SK-N-SH (cell line): ENCODE results near the gene SCN9A. TPM values are rescaled to one million over a fixed set of nuclear protein-coding genes. Genes with fewer than 3 reads are reported as not detected.

Experiments used
- CTCF ChIA-PET: fragments of 300-600, 350-600 bp; formaldehyde crosslinking; extraction: SDS; loops from one replicate; lab custom pipeline; 2021; lab: Yijun Ruan, JAX
- POLR2A ChIA-PET: fragments of 350-600 bp; sonication (Branson Sonifier 250); formaldehyde crosslinking; extraction: SDS; loops from one replicate; lab custom pipeline; 2020; ENCODE audit warnings: antibody characterized with exemption, inconsistent platforms; lab: Yijun Ruan, JAX
- DNase-seq: peaks from one replicate; pipeline ENCODE4 v3.0.0; 2012
- H2AFZ ChIP-seq: fragments of 200-600 bp; sonication (generic); 2 replicates; pipeline ENCODE4 v1.8.1; 2016; ENCODE audit warnings: antibody characterized with exemption, mild to moderate bottlenecking, low read depth
- H3F3A ChIP-seq: fragments of 200-600 bp; sonication (generic); replicated peaks from 2 replicates; pipeline ENCODE3; 2016; ENCODE audit warnings: antibody characterized with exemption, mild to moderate bottlenecking; ENCODE audit not compliant: insufficient read depth
- H3K27ac ChIP-seq, 2 experiments: fragments of 200-500 bp in 1 of 2; fragments of 200-600 bp in 1 of 2; sonication (Bioruptor generic) in 1 of 2; sonication (generic), shearing (Covaris generic) in 1 of 2; 2 replicates each; pipeline versions ENCODE4 v1.5.1 to v1.6.1; 2014 to 2016; ENCODE audit warnings: low read depth in 2 of 2, inconsistent platforms in 1 of 2, low read length in 1 of 2, mild to moderate bottlenecking in 1 of 2, mixed read lengths in 1 of 2
- H3K27me3 ChIP-seq: fragments of 200-600 bp; sonication (generic), shearing (Covaris generic); 2 replicates; pipeline ENCODE4 v1.6.1; 2016; ENCODE audit warnings: mixed run types; ENCODE audit not compliant: insufficient read depth
- H3K36me3 ChIP-seq, 2 experiments: fragments of 200-500 bp in 1 of 2; fragments of 200-600 bp in 1 of 2; sonication (Bioruptor generic) in 1 of 2; sonication (generic) in 1 of 2; replicated peaks in 1 of 2; 2 replicates each; pipeline versions ENCODE3 to v1.5.1; 2014 to 2016; ENCODE audit warnings: low read length in 1 of 2, mild to moderate bottlenecking in 1 of 2; ENCODE audit not compliant: insufficient read depth in 2 of 2, control insufficient read depth in 1 of 2
- H3K4me1 ChIP-seq, 2 experiments: fragments of 200-500 bp in 1 of 2; fragments of 200-600 bp in 1 of 2; sonication (Bioruptor generic) in 1 of 2; sonication (generic), shearing (Covaris generic) in 1 of 2; 2 replicates each; pipeline versions ENCODE4 v1.5.1 to v1.6.1; 2014 to 2016; ENCODE audit warnings: low read depth in 1 of 2, low read length in 1 of 2, mixed run types in 1 of 2; ENCODE audit not compliant: insufficient read depth in 2 of 2, control insufficient read depth in 1 of 2
- H3K4me2 ChIP-seq: fragments of 200-600 bp; sonication (generic), shearing (Covaris generic); 2 replicates; pipeline ENCODE4 v1.6.1; 2017; ENCODE audit warnings: mixed run types
- H3K4me3 ChIP-seq, 2 experiments: fragments of 200-500 bp in 1 of 2; fragments of 200-600 bp in 1 of 2; sonication (Bioruptor generic) in 1 of 2; sonication (generic), shearing (Covaris generic) in 1 of 2; 2 replicates each; pipeline versions ENCODE4 v1.5.1 to v1.8.1; 2014 to 2016; ENCODE audit warnings: low read depth in 2 of 2, inconsistent platforms in 1 of 2, low read length in 1 of 2, mild to moderate bottlenecking in 1 of 2, mixed read lengths in 1 of 2, moderate library complexity in 1 of 2
- H3K79me2 ChIP-seq: fragments of 200-600 bp; sonication (generic); 2 replicates; pipeline ENCODE4 v1.8.1; 2017; ENCODE audit warnings: mild to moderate bottlenecking; ENCODE audit not compliant: insufficient read depth
- H3K9ac ChIP-seq: fragments of 200-600 bp; sonication (generic); 2 replicates; pipeline ENCODE4 v1.6.1; 2017; ENCODE audit warnings: mixed run types
- H3K9me2 ChIP-seq: fragments of 200-600 bp; sonication (generic); 2 replicates; pipeline ENCODE4 v1.6.1; 2017; ENCODE audit warnings: mixed run types
- H3K9me3 ChIP-seq: fragments of 200-600 bp; sonication (generic); 2 replicates; pipeline ENCODE4 v1.6.1; 2017; ENCODE audit warnings: mixed run types, mild to moderate bottlenecking, moderate library complexity
- H4K20me1 ChIP-seq: fragments of 200-600 bp; sonication (generic); 2 replicates; pipeline ENCODE4 v1.6.1; 2017; ENCODE audit warnings: mild to moderate bottlenecking, mixed run types; ENCODE audit not compliant: insufficient read depth
- ELF1 ChIP-seq: IDR thresholded peaks from 2 replicates; pipeline ENCODE4 v1.4.0; 2012
- FOXM1 ChIP-seq: IDR thresholded peaks from 2 replicates; pipeline ENCODE4 v1.4.0; 2012; ENCODE audit warnings: low read depth, mild to moderate bottlenecking
- GATA2 ChIP-seq: sonication (generic); formaldehyde crosslinking; IDR thresholded peaks from 2 replicates; pipeline ENCODE4 v1.5.0; 2020; ENCODE audit warnings: mild to moderate bottlenecking, missing genetic modification reagents
- MXI1 ChIP-seq: IDR thresholded peaks from 2 replicates; pipeline ENCODE4 v1.6.1; 2012; ENCODE audit warnings: mild to moderate bottlenecking, low read depth, low read length, improper control_type of control experiment
- NFIC ChIP-seq: IDR thresholded peaks from 2 replicates; pipeline ENCODE4 v1.4.0; 2012; ENCODE audit warnings: borderline replicate concordance
- POLR2AphosphoS5 ChIP-seq: IDR thresholded peaks from 2 replicates; pipeline ENCODE4 v1.6.1; 2012; ENCODE audit warnings: low read depth, low read length
- RAD21 ChIP-seq: IDR thresholded peaks from 2 replicates; pipeline ENCODE4 v1.6.1; 2012; ENCODE audit warnings: mild to moderate bottlenecking, low read length
- RFX5 ChIP-seq: IDR thresholded peaks from 2 replicates; pipeline ENCODE4 v1.6.1; 2012; ENCODE audit warnings: mild to moderate bottlenecking, improper control_type of control experiment, low read length
- SMC3 ChIP-seq: IDR thresholded peaks from 2 replicates; pipeline ENCODE4 v1.6.1; 2012; ENCODE audit warnings: low read depth, low read length, improper control_type of control experiment
- TCF12 ChIP-seq: IDR thresholded peaks from 2 replicates; pipeline ENCODE4 v1.4.0; 2012
- TEAD4 ChIP-seq: IDR thresholded peaks from 2 replicates; pipeline ENCODE4 v1.4.0; 2012; ENCODE audit warnings: mild to moderate bottlenecking, borderline replicate concordance; ENCODE audit not compliant: insufficient read depth
- YY1 ChIP-seq: IDR thresholded peaks from 2 replicates; pipeline ENCODE4 v1.4.0; 2012; ENCODE audit warnings: low read depth, mild to moderate bottlenecking
- WGBS: methylation state at CpG from one replicate; pipeline ENCODE4 v1.1.6; 2017; ENCODE audit warnings: low lambda C conversion rate; 5-methylcytosine and 5-hydroxymethylcytosine counted together
- polyA plus RNA-seq, 3 experiments: library from polyadenylated mRNA; depleted of rRNA; stranded (reverse); fragments of >200 nt; gene quantifications; 2 replicates each; pipeline ENCODE4 v1.2.3, GENCODE V29; 2012
- TF ChIP-seq, protein P1 (sequence below): fragments of 200-600 bp; sonication (generic); IDR thresholded peaks from 2 replicates; pipeline ENCODE4 v1.6.1; 2017; ENCODE audit warnings: antibody characterized with exemption, mild to moderate bottlenecking, moderate library complexity
- TF ChIP-seq, protein P2 (sequence below): IDR thresholded peaks from 2 replicates; pipeline ENCODE4 v1.4.0; 2012; ENCODE audit warnings: low read depth
- TF ChIP-seq, protein P3 (sequence below): IDR thresholded peaks from 2 replicates; pipeline ENCODE4; 2012

SCN9A gene
- polyA plus RNA-seq, 1 of the 3 experiments (the other 2 are of a cell fraction): 5.9 TPM

DNA sequence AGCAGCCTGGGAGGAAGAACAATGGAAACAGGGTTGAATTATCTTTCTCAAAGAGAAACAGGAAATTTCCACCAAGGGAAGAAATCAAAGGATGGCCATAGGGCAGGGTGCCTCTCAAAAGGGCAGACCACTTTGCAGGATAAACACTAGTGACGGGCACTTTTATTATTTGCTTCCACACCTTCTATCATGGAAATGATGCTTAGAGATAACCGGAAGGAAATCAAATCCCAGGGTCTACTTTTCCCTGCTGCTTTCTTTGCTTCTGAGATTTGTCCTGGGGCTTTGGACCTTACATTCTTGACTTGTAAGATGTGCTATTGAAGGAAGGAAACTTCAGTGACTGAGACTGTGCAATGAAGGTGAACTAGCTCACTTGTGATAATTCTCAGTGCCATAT lies 1.1 kb upstream of the SCN9A start:
- Histone ChIP-seq H3K79me2 (peaks cover 25% of the 10 kb centered on the region), H3K27me3 (no peaks in the 10 kb centered on the region), H3F3A (no peaks in the 10 kb centered on the region), H3K4me2 (peak overlapping the region; percentile 90), H3K9me3 (no peaks in the 10 kb centered on the region), H3K9ac (peak overlapping the region; percentile 75; the same call in 1 of the 2 replicates), H3K36me3 (no peaks in the 10 kb centered on the region), H3K27ac (peak overlapping the region; percentile 69 to 91), H4K20me1 (no peaks in the 10 kb centered on the region), H3K4me1 (peaks cover 3 to 5% of the 10 kb centered on the region in 2 experiments; a peak in 2 of 4 replicates), H3K4me3 (peak overlapping the region; percentile 70 to 87), H2AFZ (peak overlapping the region; percentile 89), H3K9me2 (no peaks in the 10 kb centered on the region)
- ChIA-PET POLR2A (interaction anchor here (1.5 kb wide), 1 partner anchor 117 kb away, joined by 3 read pairs; the partner anchor contains the start of gene SCN7A), CTCF (interaction anchor here (0.6 to 4.0 kb wide), 6 partner anchors 9 to 140 kb away, joined by 3 to 28 read pairs (median 4); no protein-coding TSS in a partner anchor)
- TF ChIP-seq TCF12 (no peak), GATA2 (CRISPR knock-in tag) (no peak), FOXM1 (no peak), RAD21 (no peak), SMC3 (no peak), YY1 (no peak)
- TF ChIP-seq, protein P1, sequence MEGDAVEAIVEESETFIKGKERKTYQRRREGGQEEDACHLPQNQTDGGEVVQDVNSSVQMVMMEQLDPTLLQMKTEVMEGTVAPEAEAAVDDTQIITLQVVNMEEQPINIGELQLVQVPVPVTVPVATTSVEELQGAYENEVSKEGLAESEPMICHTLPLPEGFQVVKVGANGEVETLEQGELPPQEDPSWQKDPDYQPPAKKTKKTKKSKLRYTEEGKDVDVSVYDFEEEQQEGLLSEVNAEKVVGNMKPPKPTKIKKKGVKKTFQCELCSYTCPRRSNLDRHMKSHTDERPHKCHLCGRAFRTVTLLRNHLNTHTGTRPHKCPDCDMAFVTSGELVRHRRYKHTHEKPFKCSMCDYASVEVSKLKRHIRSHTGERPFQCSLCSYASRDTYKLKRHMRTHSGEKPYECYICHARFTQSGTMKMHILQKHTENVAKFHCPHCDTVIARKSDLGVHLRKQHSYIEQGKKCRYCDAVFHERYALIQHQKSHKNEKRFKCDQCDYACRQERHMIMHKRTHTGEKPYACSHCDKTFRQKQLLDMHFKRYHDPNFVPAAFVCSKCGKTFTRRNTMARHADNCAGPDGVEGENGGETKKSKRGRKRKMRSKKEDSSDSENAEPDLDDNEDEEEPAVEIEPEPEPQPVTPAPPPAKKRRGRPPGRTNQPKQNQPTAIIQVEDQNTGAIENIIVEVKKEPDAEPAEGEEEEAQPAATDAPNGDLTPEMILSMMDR: no peak
- WGBS: 61% methylated on average over 2 of the region's 2 CpGs
- DNase-seq: no peak

DNA sequence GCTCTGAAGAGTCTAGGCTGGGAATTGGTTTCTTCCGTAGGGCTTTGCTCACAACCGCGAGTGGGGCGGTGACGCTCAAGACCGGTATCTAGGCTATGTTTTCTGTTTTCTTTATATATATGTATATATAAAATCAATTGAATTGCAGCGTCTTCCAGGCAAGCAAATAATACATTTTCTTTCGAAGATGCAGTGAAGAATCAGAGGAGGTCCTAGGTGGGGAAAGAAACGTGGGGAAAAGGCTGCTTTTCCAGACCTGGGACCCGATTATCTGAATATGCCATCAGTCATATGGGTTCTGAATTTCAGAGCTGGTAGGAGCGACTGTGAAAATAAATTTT lies 714 bp upstream of the SCN9A start:
- no peaks in the 10 kb centered on the region for H3K36me3 ChIP-seq
- CTCF ChIA-PET: interaction anchor here (0.6 to 4.0 kb wide), 8 partner anchors 9 to 141 kb away, joined by 3 to 28 read pairs (median 5); partner anchors contain the start of gene SCN7A
- POLR2A ChIA-PET: interaction anchor here (1.0 to 1.5 kb wide), 2 partner anchors 32 to 118 kb away, joined by 3 to 4 read pairs; partner anchors contain the start of gene SCN7A
- peak overlapping the region; percentile 69 to 91 for H3K27ac ChIP-seq
- no peaks in the 10 kb centered on the region for H4K20me1 ChIP-seq
- no peaks in the 10 kb centered on the region for H3K9me3 ChIP-seq
- H3F3A ChIP-seq: no peaks in the 10 kb centered on the region
- peak overlapping the region; percentile 89 for H2AFZ ChIP-seq
- no peak for TF ChIP-seq RAD21
- 3% methylated on average over 11 of the region's 11 CpGs for WGBS
- peaks cover 4 to 5% of the 10 kb centered on the region in 2 experiments; a peak in 2 of 4 replicates for H3K4me1 ChIP-seq
- peak overlapping the region; percentile 75 for H3K9ac ChIP-seq
- H3K27me3 ChIP-seq: no peaks in the 10 kb centered on the region
- peak; percentile 13 for DNase-seq
- H3K4me3 ChIP-seq: peak overlapping the region; percentile 70 to 87
- peak overlapping the region; percentile 90 for H3K4me2 ChIP-seq
- H3K9me2 ChIP-seq: no peaks in the 10 kb centered on the region
- H3K79me2 ChIP-seq: peaks cover 28% of the 10 kb centered on the region

DNA sequence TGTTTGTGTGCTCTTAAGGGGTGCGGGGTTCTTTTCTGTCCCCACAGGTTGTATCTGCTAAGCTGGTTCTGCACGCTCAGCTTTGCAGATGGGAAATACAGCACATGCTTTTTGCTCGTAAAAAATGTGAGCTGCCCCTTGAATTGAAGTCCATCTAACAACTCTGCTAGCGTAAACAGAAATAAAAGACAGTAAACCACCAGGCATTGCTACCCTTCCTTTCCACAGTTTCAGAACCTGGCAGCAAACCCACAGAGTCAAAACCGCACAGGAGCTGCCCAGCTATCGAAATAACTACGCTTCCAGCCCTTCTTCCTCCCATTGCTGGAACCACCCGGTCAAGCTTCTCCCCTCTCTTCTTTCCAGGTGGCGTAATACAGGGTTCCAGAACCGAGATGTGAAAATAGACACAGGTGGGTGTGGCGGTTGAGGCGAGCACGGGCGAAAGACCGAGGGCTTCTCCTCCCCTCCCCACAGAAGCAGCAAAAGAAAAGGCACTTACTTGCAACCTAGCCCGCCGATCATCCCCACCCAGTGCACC lies 479 bp downstream of the SCN9A start:
- peak overlapping the region; percentile 89 for H2AFZ ChIP-seq
- no peaks in the 10 kb centered on the region for H3K36me3 ChIP-seq
- H3K9me2 ChIP-seq: no peaks in the 10 kb centered on the region
- peak overlapping the region; percentile 69 to 91; a peak in 3 of 4 replicates for H3K27ac ChIP-seq
- ChIA-PET POLR2A (interaction anchor here (1.0 to 1.2 kb wide), 2 partner anchors 14 to 30 kb away, joined by 3 to 4 read pairs; no protein-coding TSS in a partner anchor), CTCF (interaction anchor here (0.6 to 4.0 kb wide), 13 partner anchors 10 to 1745 kb away, joined by 3 to 28 read pairs (median 3); no protein-coding TSS in a partner anchor)
- H3K9ac ChIP-seq: peak overlapping the region; percentile 75
- H3K79me2 ChIP-seq: peaks cover 33% of the 10 kb centered on the region
- no peaks in the 10 kb centered on the region for H3F3A ChIP-seq
- TF ChIP-seq MXI1: peak; percentile 32; the same call in 1 of the 2 replicates
- TF ChIP-seq YY1: no peak
- TF ChIP-seq, protein P2, sequence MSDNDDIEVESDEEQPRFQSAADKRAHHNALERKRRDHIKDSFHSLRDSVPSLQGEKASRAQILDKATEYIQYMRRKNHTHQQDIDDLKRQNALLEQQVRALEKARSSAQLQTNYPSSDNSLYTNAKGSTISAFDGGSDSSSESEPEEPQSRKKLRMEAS: 0 out of 2 replicates have a peak, but pooled peaks have one; percentile 44
- no peak for TF ChIP-seq RFX5
- TF ChIP-seq, protein P3, sequence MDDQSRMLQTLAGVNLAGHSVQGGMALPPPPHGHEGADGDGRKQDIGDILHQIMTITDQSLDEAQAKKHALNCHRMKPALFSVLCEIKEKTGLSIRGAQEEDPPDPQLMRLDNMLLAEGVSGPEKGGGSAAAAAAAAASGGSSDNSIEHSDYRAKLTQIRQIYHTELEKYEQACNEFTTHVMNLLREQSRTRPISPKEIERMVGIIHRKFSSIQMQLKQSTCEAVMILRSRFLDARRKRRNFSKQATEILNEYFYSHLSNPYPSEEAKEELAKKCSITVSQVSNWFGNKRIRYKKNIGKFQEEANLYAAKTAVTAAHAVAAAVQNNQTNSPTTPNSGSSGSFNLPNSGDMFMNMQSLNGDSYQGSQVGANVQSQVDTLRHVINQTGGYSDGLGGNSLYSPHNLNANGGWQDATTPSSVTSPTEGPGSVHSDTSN: no peak
- no peak for TF ChIP-seq TEAD4
- TF ChIP-seq POLR2AphosphoS5: no peak
- TF ChIP-seq ELF1: no peak
- TF ChIP-seq NFIC: 0 out of 2 replicates have a peak, but pooled peaks have one; percentile 4
- H3K4me3 ChIP-seq: peak overlapping the region; percentile 70 to 87
- no peaks in the 10 kb centered on the region for H3K9me3 ChIP-seq
- no peaks in the 10 kb centered on the region for H3K27me3 ChIP-seq
- H3K4me2 ChIP-seq: peak overlapping the region; percentile 90
- DNase-seq: peak; percentile 42
- no peaks in the 10 kb centered on the region for H4K20me1 ChIP-seq
- WGBS: under 1% methylated on average over 10 of the region's 17 CpGs
- H3K4me1 ChIP-seq: peaks cover 4 to 5% of the 10 kb centered on the region in 2 experiments; a peak in 2 of 4 replicates
